NT2/D1 (cell line): Measurements from ENCODE around the gene COG4.
"Not testable (repeated sequence)": the region's sequence is repeated elsewhere in the genome, so short reads cannot be mapped to it uniquely, and the experiment has no call there.

Experiments
- DNase-seq: peaks from one replicate; pipeline ENCODE4 v3.0.0-alpha.2; 2011; ENCODE audit warnings: low read depth, low spot score
- H3K27me3 ChIP-seq: 2 replicates; pipeline ENCODE4 v1.6.0; 2011; ENCODE audit warnings: mild to moderate bottlenecking; ENCODE audit not compliant: insufficient read length, insufficient read depth
- H3K36me3 ChIP-seq: 2 replicates; pipeline ENCODE4 v1.6.1; 2011; ENCODE audit warnings: mild to moderate bottlenecking, low read length, mixed read lengths; ENCODE audit not compliant: insufficient read depth, insufficient read length
- H3K4me1 ChIP-seq: 2 replicates; pipeline ENCODE4 v1.5.1; 2011; ENCODE audit not compliant: insufficient read depth, insufficient read length
- H3K4me3 ChIP-seq: 2 replicates; pipeline ENCODE4 v1.5.1; 2011; ENCODE audit warnings: low read depth; ENCODE audit not compliant: insufficient read length
- H3K9ac ChIP-seq: 2 replicates; pipeline ENCODE4 v1.6.0; 2011; ENCODE audit warnings: low read depth; ENCODE audit not compliant: insufficient read length
- H3K9me3 ChIP-seq: 2 replicates; pipeline ENCODE4 v1.5.1; 2011; ENCODE audit warnings: mild to moderate bottlenecking, low read length; ENCODE audit not compliant: insufficient read depth
- SUZ12 ChIP-seq: IDR thresholded peaks from 2 replicates; pipeline ENCODE4 v1.6.1; 2011; ENCODE audit not compliant: insufficient read length, insufficient read depth; ENCODE audit errors: extremely low read depth
- YY1 ChIP-seq: IDR thresholded peaks from 2 replicates; pipeline ENCODE4 v1.6.1; 2011; ENCODE audit not compliant: insufficient read length, insufficient read depth
- ZNF274 ChIP-seq: IDR thresholded peaks from 2 replicates; pipeline ENCODE4 v1.6.1; 2011; ENCODE audit warnings: mild to moderate bottlenecking, low read depth, low read length

COG4 gene

GRCh38 chr16:70550082-70550481 lies 26.7 kb upstream of the COG4 start:
- no peak overlapping the region for H3K4me3 ChIP-seq
- no peak for DNase-seq
- H3K27me3 ChIP-seq = no peaks in the 10 kb centered on the region
- no peaks in the 10 kb centered on the region for H3K4me1 ChIP-seq
- H3K9me3 ChIP-seq = no peaks in the 10 kb centered on the region
- TF ChIP-seq ZNF274 (no peak), YY1 (no peak), SUZ12 (no peak)
- H3K36me3 ChIP-seq = peaks cover 96% of the 10 kb centered on the region
- H3K9ac ChIP-seq = no peak overlapping the region

- no peak for DNase-seq
- TF ChIP-seq YY1 = no peak
- no peak for TF ChIP-seq SUZ12
- TF ChIP-seq ZNF274 = no peak
- Histone ChIP-seq H3K36me3 (peaks cover 96% of the 10 kb centered on the region), H3K4me1 (no peaks in the 10 kb centered on the region), H3K4me3 (no peak overlapping the region), H3K9me3 (no peaks in the 10 kb centered on the region), H3K27me3 (no peaks in the 10 kb centered on the region), H3K9ac (no peak overlapping the region)
These were observed 25.6 kb upstream of the COG4 start for GRCh38 chr16:70548936-70549335.

GRCh38 chr16:70544548-70544947 lies 21.2 kb upstream of the COG4 start:
- no peak for TF ChIP-seq ZNF274
- TF ChIP-seq SUZ12 = no peak
- TF ChIP-seq YY1 = no peak
- Histone ChIP-seq H3K9me3 (no peaks in the 10 kb centered on the region), H3K4me3 (no peak overlapping the region), H3K4me1 (no peaks in the 10 kb centered on the region), H3K36me3 (peaks cover 96% of the 10 kb centered on the region), H3K27me3 (no peaks in the 10 kb centered on the region), H3K9ac (no peak overlapping the region)
- no peak for DNase-seq

GRCh38 chr16:70540994-70541393 lies 17.6 kb upstream of the COG4 start:
- TF ChIP-seq ZNF274 = no peak
- no peak for TF ChIP-seq SUZ12
- TF ChIP-seq YY1 = no peak
- H3K4me3 ChIP-seq = no peak overlapping the region
- peaks cover 96% of the 10 kb centered on the region for H3K36me3 ChIP-seq
- DNase-seq = no peak
- H3K4me1 ChIP-seq = no peaks in the 10 kb centered on the region
- H3K9me3 ChIP-seq = no peaks in the 10 kb centered on the region
- H3K27me3 ChIP-seq = no peaks in the 10 kb centered on the region
- no peak overlapping the region for H3K9ac ChIP-seq

GRCh38 chr16:70534971-70535370 lies 11.6 kb upstream of the COG4 start:
- TF ChIP-seq SUZ12 (no peak), ZNF274 (no peak), YY1 (no peak)
- no peak for DNase-seq
- H3K27me3 ChIP-seq = no peaks in the 10 kb centered on the region
- H3K36me3 ChIP-seq = peaks cover 97% of the 10 kb centered on the region
- H3K4me3 ChIP-seq = no peak overlapping the region
- H3K9ac ChIP-seq = no peak overlapping the region
- H3K9me3 ChIP-seq = no peaks in the 10 kb centered on the region
- no peaks in the 10 kb centered on the region for H3K4me1 ChIP-seq

- H3K27me3 ChIP-seq, H3K4me3 ChIP-seq, DNase-seq: not testable (repeated sequence)
These were observed 6.6 kb upstream of the COG4 start for GRCh38 chr16:70529954-70530353.

GRCh38 chr16:70529051-70529777 lies 5.9 kb upstream of the COG4 start:
- TF ChIP-seq YY1 (no peak), ZNF274 (no peak), SUZ12 (no peak)
- H3K4me1 ChIP-seq = peaks cover 4% of the 10 kb centered on the region
- no peak overlapping the region for H3K4me3 ChIP-seq
- H3K27me3 ChIP-seq = no peaks in the 10 kb centered on the region
- no peaks in the 10 kb centered on the region for H3K9me3 ChIP-seq
- peaks cover 88% of the 10 kb centered on the region for H3K36me3 ChIP-seq
- H3K9ac ChIP-seq = no peak overlapping the region
- DNase-seq = no peak

More at GRCh38 chr16:70529954-70530353, 6.6 kb upstream of the COG4 start:
- not testable (repeated sequence) for H3K9me3 ChIP-seq, H3K4me1 ChIP-seq, H3K9ac ChIP-seq
- H3K36me3 ChIP-seq = peaks cover 93% of the 10 kb centered on the region
